GM03348 (cell line): ENCODE results near the gene NUDT22.

Experiments used
- DNase-seq: peaks from one replicate; pipeline ENCODE4 v3.0.0; 2012; ENCODE audit warnings: low spot score

The NUDT22 gene, protein sequence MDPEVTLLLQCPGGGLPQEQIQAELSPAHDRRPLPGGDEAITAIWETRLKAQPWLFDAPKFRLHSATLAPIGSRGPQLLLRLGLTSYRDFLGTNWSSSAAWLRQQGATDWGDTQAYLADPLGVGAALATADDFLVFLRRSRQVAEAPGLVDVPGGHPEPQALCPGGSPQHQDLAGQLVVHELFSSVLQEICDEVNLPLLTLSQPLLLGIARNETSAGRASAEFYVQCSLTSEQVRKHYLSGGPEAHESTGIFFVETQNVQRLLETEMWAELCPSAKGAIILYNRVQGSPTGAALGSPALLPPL

DNA sequence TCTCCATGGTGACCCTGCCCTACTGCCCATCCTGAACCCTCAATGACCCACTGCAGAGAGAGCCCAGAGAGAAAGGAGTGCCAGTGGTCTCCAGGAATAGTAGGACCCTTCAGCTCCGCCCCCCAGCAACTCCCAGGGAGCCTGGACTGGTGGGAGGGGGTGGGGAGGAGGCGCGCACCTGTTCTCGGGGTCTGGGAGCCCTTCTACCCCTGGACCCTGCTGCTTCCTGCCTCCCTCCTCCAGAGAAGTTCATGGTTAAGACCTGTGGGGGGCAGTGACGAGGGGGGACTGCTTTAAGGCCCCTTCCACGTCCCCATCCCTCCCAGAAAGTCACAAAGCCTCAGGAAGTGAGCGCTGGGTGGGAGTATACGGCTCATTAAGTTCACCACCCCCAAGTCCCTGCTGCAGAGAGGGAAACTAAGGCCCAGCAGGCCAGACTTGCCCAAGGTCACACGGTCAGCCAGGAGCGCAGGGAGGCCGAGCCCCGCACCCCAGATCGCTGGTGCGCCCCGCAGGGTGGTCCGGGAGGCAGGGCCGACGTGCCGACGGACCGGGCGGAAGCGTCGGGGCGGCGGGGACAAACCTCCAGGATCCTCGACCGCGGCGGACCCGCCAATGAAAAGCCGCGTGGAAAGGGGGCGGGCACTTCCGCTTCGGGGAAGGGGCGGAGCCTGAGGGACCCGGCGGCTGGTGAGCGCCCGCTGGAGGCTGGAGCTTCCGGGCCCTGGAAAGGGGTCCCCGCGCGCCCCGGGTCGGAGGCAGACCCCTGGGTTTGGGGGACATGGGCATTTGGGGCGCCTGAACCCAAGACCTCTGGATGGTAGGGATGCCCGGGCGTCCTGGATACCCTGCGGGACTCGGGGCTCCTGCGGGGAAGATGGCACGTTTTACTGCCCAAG is at the start of gene NUDT22, which contains the start of gene TRPT1:
TSS of gene NUDT22 (plus strand) at position 667 of the 899 bp plus-strand sequence. CDS start 379 bp downstream, outside the sequence.
TSS of gene TRPT1 (minus strand) at position 579 of the 899 bp plus-strand sequence. CDS start at position 253, 326 bp downstream.
- peak; percentile 96 for DNase-seq

GRCh38 chr11:64176751-64177150 is 49.3 kb upstream of the NUDT22 start:
- no peak for DNase-seq

- no peak for DNase-seq
Observed at GRCh38 chr11:64178203-64178602, 47.9 kb upstream of the NUDT22 start.

DNA sequence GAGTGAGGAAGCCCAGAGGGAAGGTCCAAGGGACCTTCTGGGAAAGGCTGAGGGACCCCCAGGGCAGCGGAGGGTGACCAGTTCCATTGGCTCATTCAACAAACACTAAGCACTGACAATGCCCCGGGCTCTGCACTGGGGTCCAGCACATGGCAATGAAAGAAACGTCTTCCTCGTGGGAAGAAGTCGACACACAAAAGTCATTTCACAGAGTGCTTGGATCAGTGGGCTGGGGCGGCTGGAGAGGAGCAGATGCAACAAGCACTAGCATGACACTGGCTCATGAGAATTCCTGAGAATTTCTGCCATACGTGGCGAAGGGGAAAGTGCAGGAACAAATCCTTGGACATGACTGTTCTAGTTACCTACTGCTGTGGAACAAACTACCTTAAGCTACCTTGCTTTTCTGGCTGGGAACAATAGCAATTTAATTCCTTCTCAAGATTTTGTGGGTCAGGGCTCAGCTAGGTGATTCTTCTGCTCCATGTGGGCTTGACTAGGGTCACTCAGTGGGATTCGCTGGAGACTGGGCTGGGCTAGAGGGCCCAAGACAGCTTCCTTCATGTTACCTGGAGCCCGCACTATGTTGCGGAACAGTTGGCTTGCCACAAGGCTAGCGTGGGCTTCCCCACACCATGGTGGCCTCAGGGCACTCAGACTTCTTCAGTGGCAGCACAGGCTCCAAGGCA is 47.0 kb upstream of the NUDT22 start:
- no peak for DNase-seq

- no peak for DNase-seq
Observed at GRCh38 chr11:64180891-64181290, 45.2 kb upstream of the NUDT22 start.

GRCh38 chr11:64181506-64182411 is 44.3 kb upstream of the NUDT22 start:
- peak; percentile 95 for DNase-seq

GRCh38 chr11:64183890-64184289 is 42.2 kb upstream of the NUDT22 start:
- DNase-seq, result no peak

DNA sequence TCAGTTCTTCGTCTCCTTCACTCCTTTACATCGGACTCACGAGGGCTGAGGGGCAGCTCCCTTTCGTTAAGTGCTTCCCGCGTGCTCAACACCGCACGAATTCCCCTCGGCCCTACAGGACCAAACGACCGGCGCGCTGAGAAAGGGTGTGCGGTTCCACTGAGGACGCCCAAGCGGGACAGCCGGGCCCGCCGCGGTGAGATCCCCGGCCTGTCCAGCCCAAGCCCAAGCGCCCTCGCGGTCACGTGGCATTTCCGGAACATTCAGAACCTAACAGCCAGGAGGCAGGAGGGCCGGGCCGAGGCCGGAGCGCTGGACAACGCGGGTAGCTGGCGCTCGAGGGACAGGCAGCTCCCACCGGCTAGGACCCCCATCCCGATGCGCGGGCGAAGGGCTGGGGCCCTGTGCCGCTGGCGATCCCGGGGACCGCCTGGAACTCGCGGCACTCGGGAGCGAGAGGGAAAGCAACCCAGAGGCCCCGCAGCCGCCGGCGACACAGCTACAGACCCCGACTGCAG is 40.8 kb upstream of the NUDT22 start:
- DNase-seq, result peak; percentile 88

DNA sequence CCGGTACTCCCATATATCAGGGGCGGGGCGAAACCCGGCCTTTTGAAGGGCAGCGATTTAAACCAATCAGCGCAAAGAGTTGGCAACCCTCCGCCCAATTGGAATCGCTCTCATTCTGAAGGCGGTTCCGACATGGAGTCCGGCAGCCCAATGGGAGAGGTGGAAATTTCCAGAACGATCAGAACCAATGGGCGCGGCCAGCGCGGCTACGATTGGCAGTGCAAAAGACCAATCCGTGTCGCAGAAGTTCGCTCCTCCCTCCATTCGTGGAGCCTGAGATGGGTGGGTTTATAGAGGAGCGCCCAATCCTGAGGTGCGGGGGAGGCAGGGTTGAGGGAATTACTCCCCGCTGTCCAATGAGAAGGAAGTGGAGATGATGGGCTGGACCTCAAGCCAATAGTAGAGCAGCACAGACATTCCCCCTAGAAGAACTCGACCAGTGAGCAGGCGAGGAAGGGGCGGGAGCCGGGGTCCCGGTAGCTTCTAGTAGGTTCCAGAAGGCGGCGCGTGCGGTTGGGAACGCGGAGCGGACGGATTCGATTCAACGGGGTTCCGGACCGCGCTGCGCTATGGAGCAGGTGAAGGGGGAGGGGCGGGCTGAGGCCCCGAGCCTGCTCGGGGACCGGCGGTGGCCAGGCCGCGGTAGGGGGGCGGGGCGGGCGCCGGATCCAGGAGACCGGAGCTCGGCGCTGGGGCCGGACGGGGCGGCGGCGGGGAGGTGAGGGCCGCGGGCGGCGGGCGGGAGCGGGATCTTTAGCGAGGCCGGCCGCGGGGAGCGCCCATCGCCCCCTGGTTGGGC is 40.2 kb upstream of the NUDT22 start, which contains the start of gene STIP1:
TSS of gene STIP1 (plus strand) at position 479 of the 799 bp plus-strand sequence. CDS start at position 570, 91 bp downstream.
- peak; percentile 99 for DNase-seq

- DNase-seq, result peak; percentile 37
Observed at GRCh38 chr11:64186492-64187165, 39.4 kb upstream of the NUDT22 start.

DNA sequence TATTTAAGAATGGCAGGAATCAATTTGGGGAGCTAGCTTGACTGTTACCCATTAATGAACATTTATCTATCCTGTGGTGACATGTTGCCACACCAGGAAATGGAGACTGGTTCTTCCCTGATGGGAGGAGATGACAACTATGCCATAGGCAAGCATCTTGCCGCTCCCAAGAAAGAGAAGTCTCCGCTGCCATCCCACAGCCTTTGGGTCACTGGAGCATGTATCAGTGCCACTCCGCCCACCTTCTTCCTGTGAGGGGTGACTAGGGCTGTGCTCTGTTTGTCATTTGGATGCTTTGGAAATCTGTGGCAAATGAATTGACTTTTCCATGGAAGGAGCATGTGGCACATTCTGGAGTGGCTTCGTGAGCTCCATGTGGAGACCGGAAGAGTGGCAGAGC is 33.6 kb upstream of the NUDT22 start:
- no peak for DNase-seq

DNA sequence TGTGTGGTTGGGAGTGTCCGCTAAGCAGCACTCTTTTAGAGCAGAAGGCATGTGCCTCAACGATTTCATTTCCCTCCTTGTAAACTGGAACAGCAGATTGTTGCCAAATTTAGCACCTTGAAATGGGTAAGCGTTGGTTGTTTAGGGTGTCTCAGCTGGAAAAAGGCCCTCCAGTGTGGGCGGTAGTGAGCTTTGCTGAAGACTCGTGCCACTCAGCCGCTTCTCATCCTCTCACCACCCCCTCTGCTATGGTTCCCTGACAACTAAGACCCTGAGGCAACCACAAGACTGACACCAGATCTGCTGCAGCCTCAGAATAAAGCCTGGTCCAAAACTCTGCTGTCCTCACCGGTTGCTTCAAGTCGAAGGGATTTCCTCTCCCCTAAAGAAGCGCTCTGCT is 29.4 kb upstream of the NUDT22 start:
- no peak for DNase-seq

- DNase-seq, result no peak
Observed at GRCh38 chr11:64198511-64198910, 27.6 kb upstream of the NUDT22 start.

DNA sequence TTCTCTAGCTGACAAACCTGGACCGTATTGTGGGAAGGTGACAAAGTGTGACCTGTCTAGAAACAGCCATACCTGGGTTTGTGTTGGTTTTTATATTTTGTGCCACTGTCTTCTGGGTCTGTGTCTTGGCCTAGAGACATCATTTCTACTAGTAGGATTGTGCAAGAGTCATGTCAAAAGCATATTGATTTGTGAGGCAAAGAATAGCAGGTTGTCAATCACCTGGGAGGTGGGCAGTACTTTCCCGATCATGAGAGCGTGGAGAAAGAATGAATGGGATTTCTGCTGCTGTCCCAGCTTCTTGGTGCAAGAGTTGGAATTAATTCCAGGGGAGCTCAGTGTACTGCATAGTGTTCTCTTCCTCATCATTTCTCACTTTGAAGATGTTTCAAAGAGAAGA is 24.5 kb upstream of the NUDT22 start:
- no peak for DNase-seq

DNA sequence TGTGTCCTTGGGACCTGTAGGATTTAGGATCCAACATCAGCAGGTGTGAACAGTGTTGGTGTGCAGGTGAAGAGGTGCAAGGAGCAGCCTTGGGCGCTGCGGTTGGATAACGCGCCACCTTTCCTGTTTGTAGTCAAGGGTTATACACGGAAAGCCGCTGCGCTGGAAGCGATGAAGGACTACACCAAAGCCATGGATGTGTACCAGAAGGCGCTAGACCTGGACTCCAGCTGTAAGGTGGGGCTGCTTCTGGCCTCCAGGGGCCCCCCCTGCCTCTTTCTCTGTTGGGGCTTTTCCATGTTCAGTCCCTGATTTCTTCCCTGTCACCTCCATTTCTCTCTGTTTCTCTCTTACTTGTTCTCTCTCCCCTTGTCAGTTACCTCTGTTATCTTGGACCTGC is 23.1 kb upstream of the NUDT22 start:
- no peak for DNase-seq

DNA sequence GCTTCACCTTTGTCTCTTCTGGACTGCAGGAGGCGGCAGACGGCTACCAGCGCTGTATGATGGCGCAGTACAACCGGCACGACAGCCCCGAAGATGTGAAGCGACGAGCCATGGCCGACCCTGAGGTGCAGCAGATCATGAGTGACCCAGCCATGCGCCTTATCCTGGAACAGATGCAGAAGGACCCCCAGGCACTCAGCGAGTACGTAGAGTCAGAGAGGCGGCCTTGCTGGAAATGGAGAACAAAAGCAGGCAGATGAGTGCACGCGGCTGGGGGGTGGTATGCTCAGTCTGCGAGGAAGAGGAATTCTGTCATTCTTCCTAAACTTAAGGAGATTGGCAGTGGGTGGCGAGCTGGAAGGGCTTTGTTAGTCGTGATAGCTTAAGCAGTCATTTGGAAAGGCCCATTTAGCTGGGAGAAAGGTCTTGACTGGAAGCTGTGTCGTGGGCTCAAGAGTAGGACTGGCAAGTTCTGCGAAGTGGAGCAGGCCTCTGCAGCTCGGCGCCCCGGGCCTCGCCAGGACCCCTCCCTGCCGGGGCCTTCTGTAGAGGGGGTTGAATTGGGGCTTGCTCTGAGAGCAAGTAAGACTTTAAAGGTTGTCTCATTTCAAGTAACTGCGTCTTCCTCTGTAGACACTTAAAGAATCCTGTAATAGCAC is 22.5 kb upstream of the NUDT22 start:
- no peak for DNase-seq

DNA sequence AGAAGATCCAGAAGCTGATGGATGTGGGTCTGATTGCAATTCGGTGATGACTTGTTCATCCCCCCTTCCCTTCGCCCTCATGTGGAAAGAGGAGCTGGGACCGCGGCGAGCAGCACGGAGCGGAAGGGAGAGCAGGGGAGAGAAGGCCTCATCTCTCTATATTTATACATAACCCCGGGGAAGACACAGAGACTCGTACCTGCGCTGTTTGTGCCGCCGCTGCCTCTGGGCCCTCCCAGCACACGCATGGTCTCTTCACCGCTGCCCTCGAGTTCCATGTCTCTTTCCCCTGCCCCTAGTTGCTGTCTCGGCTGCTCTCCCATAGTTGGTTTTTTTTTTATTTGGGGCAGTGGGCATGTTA is 22.0 kb upstream of the NUDT22 start:
- DNase-seq, result no peak

- peak; percentile 93 for DNase-seq
Observed at GRCh38 chr11:64204464-64204989, 21.5 kb upstream of the NUDT22 start.
